Esophagus squamous epithelium (tissue), 5 donors: Measurements from ENCODE around the gene PHIP. TPM values are rescaled to one million over a fixed set of nuclear protein-coding genes. Genes with fewer than 3 reads are reported as not detected.
"Not testable (repeated sequence)": the region's sequence is repeated elsewhere in the genome, so short reads cannot be mapped to it uniquely, and the experiment has no call there.

Experiments
- DNase-seq: peaks from one replicate; lab custom pipeline; 2025; lab: John Stamatoyannopoulos, UW
- H3K27ac ChIP-seq, 4 donors: fragments of 200-600 bp; sonication (generic); one replicate each; pipeline ENCODE4 v1.5.1; 2016 to 2019; ENCODE audit warnings: mild to moderate bottlenecking in 1 of 4
- H3K27me3 ChIP-seq, 4 donors: fragments of 200-600 bp; sonication (generic); 1 replicate in 3 of 4; 2 replicates in 1 of 4; pipeline versions ENCODE4 v1.5.1 to v1.6.0; 2017 to 2021; ENCODE audit warnings: antibody characterized with exemption in 1 of 4
- H3K36me3 ChIP-seq, 3 donors: fragments of 200-600 bp; sonication (generic); one replicate each; pipeline ENCODE4 v1.5.1; 2016 to 2019
- H3K4me1 ChIP-seq, 3 donors: fragments of 200-600 bp; sonication (generic); one replicate each; pipeline ENCODE4 v1.5.1; 2017 to 2019
- H3K4me3 ChIP-seq, 4 donors: fragments of 200-600 bp; sonication (generic); 1 replicate in 3 of 4; 2 replicates in 1 of 4; pipeline ENCODE4 v1.5.1; 2016 to 2019; ENCODE audit warnings: mild to moderate bottlenecking in 2 of 4, moderate library complexity in 1 of 4
- H3K9me3 ChIP-seq, 3 donors: fragments of 200-600 bp; sonication (generic); one replicate each; pipeline ENCODE4 v1.5.1; 2016 to 2019
- POLR2A ChIP-seq, 4 donors: fragments of 450-650 bp; IDR thresholded peaks; one replicate each; pipeline ENCODE4 v1.6.1; 2017; ENCODE audit warnings: antibody characterized with exemption in 4 of 4, mild to moderate bottlenecking in 4 of 4, moderate library complexity in 3 of 4
- WGBS, 2 donors: methylation state at CpG; one replicate each; pipeline ENCODE4 v1.1.5; 2018; 5-methylcytosine and 5-hydroxymethylcytosine counted together
- intact Hi-C: fragments of 100-400 bp; cut with DNase I; formaldehyde crosslinking; loops from one replicate; pipeline ENCODE4 v1.15.0; 2022
- total RNA-seq, 4 donors: library from RNA; depleted of rRNA; stranded (reverse); fragments of >200 nt; gene quantifications; one replicate each; pipeline ENCODE4 v1.1.0, GENCODE V29; 2016
- TF ChIP-seq, protein P1 (sequence below), 6 experiments: fragments of 450-650 bp in 4 of 6; fragments of 200-600 bp in 2 of 6; sonication (generic) in 2 of 6; IDR thresholded peaks; one replicate each; pipeline ENCODE4 v1.5.1; 2016 to 2019; ENCODE audit warnings: antibody characterized with exemption in 6 of 6, mild to moderate bottlenecking in 4 of 6, moderate library complexity in 4 of 6
- donor health status: DM: yes; HTN: yes; CAD: no.

PHIP gene
- total RNA-seq, 4 donors from 2014 or later = 11.5 to 24.0 (median 17.1) TPM

DNA sequence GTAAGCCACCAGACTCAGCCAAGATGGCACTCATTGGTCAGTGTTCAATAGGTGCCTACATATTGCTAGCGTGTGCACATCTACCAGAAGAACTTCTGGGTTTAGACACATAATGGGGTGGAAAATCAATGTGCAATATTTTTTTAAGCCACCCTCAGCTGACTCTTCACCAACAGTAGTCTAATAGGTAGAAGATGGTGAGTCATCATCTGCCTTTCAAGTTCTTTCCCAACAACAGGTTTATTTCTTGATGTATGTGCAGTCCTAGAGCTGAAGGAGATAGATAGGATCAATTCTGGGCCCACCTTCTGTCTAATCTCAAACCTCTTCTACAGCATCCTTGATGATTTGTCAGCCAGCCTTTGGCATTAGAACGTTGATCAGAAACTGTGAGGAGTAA, 169.4 kb downstream of the PHIP start:
- H3K4me1 ChIP-seq = peaks cover 4 to 31% (median 8%) of the 10 kb centered on the region in 3 donors
- 83 to 89% methylated on average over 2 of the region's 2 CpGs for WGBS, 2 donors
- peaks cover 0 to 9% (median 0%) of the 10 kb centered on the region in 4 donors for H3K27me3 ChIP-seq
- no peak for DNase-seq
- intact Hi-C loops = no loop called here
- H3K27ac ChIP-seq = no peak overlapping the region
- no peak overlapping the region for H3K4me3 ChIP-seq
- H3K9me3 ChIP-seq = no peaks in the 10 kb centered on the region
- no peak for TF ChIP-seq POLR2A (IDR thresholded peaks at IDR 0.05)
- TF ChIP-seq, protein P1, sequence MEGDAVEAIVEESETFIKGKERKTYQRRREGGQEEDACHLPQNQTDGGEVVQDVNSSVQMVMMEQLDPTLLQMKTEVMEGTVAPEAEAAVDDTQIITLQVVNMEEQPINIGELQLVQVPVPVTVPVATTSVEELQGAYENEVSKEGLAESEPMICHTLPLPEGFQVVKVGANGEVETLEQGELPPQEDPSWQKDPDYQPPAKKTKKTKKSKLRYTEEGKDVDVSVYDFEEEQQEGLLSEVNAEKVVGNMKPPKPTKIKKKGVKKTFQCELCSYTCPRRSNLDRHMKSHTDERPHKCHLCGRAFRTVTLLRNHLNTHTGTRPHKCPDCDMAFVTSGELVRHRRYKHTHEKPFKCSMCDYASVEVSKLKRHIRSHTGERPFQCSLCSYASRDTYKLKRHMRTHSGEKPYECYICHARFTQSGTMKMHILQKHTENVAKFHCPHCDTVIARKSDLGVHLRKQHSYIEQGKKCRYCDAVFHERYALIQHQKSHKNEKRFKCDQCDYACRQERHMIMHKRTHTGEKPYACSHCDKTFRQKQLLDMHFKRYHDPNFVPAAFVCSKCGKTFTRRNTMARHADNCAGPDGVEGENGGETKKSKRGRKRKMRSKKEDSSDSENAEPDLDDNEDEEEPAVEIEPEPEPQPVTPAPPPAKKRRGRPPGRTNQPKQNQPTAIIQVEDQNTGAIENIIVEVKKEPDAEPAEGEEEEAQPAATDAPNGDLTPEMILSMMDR (IDR thresholded peaks at IDR 0.05) = no peak
- peaks cover 0 to 4% (median 0%) of the 10 kb centered on the region in 3 donors for H3K36me3 ChIP-seq

DNA sequence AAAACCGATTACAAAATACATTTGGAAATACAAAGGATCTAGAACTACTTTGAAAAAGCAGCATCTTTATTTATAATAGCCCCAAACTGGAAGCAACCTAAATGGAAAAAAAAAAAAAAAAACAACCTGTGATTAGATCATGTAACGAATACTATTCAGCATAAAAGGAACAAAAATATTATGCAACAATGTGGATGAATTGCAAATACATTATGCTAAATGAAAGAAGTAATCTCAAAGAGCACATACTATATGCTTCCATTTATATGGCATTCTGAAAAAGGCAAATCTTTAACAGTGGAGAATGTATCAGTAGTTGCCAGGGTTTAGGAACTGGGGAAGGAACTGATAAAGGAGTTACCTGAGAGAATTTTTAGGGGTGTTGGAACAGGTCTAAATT, 181.8 kb downstream of the PHIP start:
- Histone ChIP-seq H3K27ac (no peak overlapping the region), H3K9me3 (no peaks in the 10 kb centered on the region), H3K27me3 (no peaks in the 10 kb centered on the region), H3K4me3 (no peak overlapping the region), H3K36me3 (no peaks in the 10 kb centered on the region), H3K4me1 (no peaks in the 10 kb centered on the region)
- no peak for TF ChIP-seq POLR2A (IDR thresholded peaks at IDR 0.05)
- TF ChIP-seq, protein P1 (IDR thresholded peaks at IDR 0.05) = no peak
- 79 to 82% methylated on average over 2 of the region's 2 CpGs for WGBS, 2 donors
- DNase-seq = no peak
- intact Hi-C loops = no loop called here

GRCh38 chr6:78889901-78890300, 188.2 kb downstream of the PHIP start:
- not testable (repeated sequence) for DNase-seq

More at GRCh38 chr6:78889901-78890300, 188.2 kb downstream of the PHIP start:
- H3K4me1 ChIP-seq, H3K36me3 ChIP-seq, H3K4me3 ChIP-seq, H3K9me3 ChIP-seq, H3K27me3 ChIP-seq, intact Hi-C loops, H3K27ac ChIP-seq: not testable (repeated sequence)
- WGBS, 2 donors = 91 to 94% methylated on average over 5 of the region's 5 CpGs

Other genes starting within 250 kb of the PHIP start
- 1 to 10 TPM; 1.8 to 5.0 (median 2.0) TPM for gene IRAK1BP1, start 210.7 kb downstream of the PHIP start, total RNA-seq
- gene HMGN3, start 156.4 kb upstream of the PHIP start, total RNA-seq = 10 to 100 TPM; 49.3 to 68.5 (median 55.2) TPM